Fibroblast of lung (primary cell): Measurements from ENCODE around the gene CCDC154. TPM values are rescaled to one million over a fixed set of nuclear protein-coding genes. Genes with fewer than 3 reads are reported as not detected.
"Not testable (repeated sequence)": the region's sequence is repeated elsewhere in the genome, so short reads cannot be mapped to it uniquely, and the experiment has no call there.

Source experiments
- DNase-seq, 2 donors: peaks; one replicate each; pipeline versions ENCODE4 v3.0.0 to v3.0.0-alpha.2; 2010; ENCODE audit warnings: low read depth in 2 of 2
- H2AFZ ChIP-seq: 2 replicates; pipeline ENCODE4 v1.5.1; 2012; ENCODE audit warnings: low read length, control low read depth, inconsistent platforms
- H3K27ac ChIP-seq: 2 replicates; pipeline ENCODE4 v1.5.1; 2011; ENCODE audit warnings: low read length, control low read depth; ENCODE audit not compliant: insufficient read depth
- H3K27me3 ChIP-seq: 2 replicates; pipeline ENCODE4 v1.5.1; 2011; ENCODE audit warnings: mild to moderate bottlenecking, low read length; ENCODE audit not compliant: control insufficient read depth, insufficient read depth
- H3K36me3 ChIP-seq: 2 replicates; pipeline ENCODE4 v1.5.1; 2011; ENCODE audit warnings: low read length; ENCODE audit not compliant: control insufficient read depth, insufficient read depth
- H3K4me1 ChIP-seq: 2 replicates; pipeline ENCODE4 v1.5.1; 2011; ENCODE audit warnings: low read length; ENCODE audit not compliant: control insufficient read depth, insufficient read depth; ENCODE audit errors: extremely low read depth
- H3K4me2 ChIP-seq: 2 replicates; pipeline ENCODE4 v1.5.1; 2011; ENCODE audit warnings: low read length, control low read depth; ENCODE audit not compliant: insufficient read depth; ENCODE audit errors: extremely low read depth
- H3K4me3 ChIP-seq, 4 experiments: fragments of 200-600 bp in 1 of 4; sonication (generic) in 1 of 4; replicated peaks in 1 of 4; 2 replicates each; pipeline ENCODE4 v1.5.1; 2011 to 2016; ENCODE audit warnings: low read length in 4 of 4, low read depth in 3 of 4, mild to moderate bottlenecking in 3 of 4, control low read depth in 2 of 4, inconsistent platforms in 1 of 4, mixed read lengths in 1 of 4; ENCODE audit not compliant: insufficient read depth in 1 of 4; ENCODE audit errors: control extremely low read depth in 1 of 4
- H3K79me2 ChIP-seq: 2 replicates; pipeline ENCODE4 v1.5.1; 2012; ENCODE audit warnings: mild to moderate bottlenecking, low read length, inconsistent platforms; ENCODE audit not compliant: control insufficient read depth, insufficient read depth
- H3K9ac ChIP-seq: 2 replicates; pipeline ENCODE4 v1.5.1; 2011; ENCODE audit warnings: mild to moderate bottlenecking, low read length, control low read depth; ENCODE audit not compliant: insufficient read depth
- H3K9me3 ChIP-seq: 2 replicates; pipeline ENCODE4 v1.5.1; 2012; ENCODE audit warnings: low read depth, low read length; ENCODE audit not compliant: control insufficient read depth, insufficient read depth
- H4K20me1 ChIP-seq: 2 replicates; pipeline ENCODE4 v1.5.1; 2011; ENCODE audit warnings: low read length; ENCODE audit not compliant: control insufficient read depth, insufficient read depth; ENCODE audit errors: extremely low read depth
- EZH2 ChIP-seq: IDR thresholded peaks from 2 replicates; pipeline ENCODE4 v1.5.1; 2012; ENCODE audit warnings: low read length, control low read depth, mild to moderate bottlenecking; ENCODE audit errors: missing control alignments
- polyA plus RNA-seq, 2 donors: library from polyadenylated mRNA; depleted of rRNA in 1 of 2; stranded (reverse) in 1 of 2; unstranded in 1 of 2; fragments of >200 nt; gene quantifications; 2 replicates each; pipeline ENCODE4 v1.2.1, GENCODE V29; 2011 to 2012; ENCODE audit warnings: missing spikeins in 1 of 2
- total RNA-seq: library from RNA; depleted of rRNA; stranded (reverse); fragments of >200 nt; gene quantifications from 2 replicates; pipeline ENCODE4 v1.2.1, GENCODE V29; 2014
- TF ChIP-seq, protein P1 (sequence below), 2 donors: IDR thresholded peaks in 1 of 2; conservative IDR thresholded peaks in 1 of 2; 1 replicate in 1 of 2; 2 replicates in 1 of 2; pipeline ENCODE4 v1.5.1; 2011 to 2012; ENCODE audit warnings: low read length in 2 of 2, control low read depth in 1 of 2, inconsistent platforms in 1 of 2, low read depth in 1 of 2, mild to moderate bottlenecking in 1 of 2

The CCDC154 gene
- total and polyA plus RNA-seq, 2 donors (not counting 1 experiment from before 2014, with no cell fraction given): 0.02 to 0.50 TPM

DNA sequence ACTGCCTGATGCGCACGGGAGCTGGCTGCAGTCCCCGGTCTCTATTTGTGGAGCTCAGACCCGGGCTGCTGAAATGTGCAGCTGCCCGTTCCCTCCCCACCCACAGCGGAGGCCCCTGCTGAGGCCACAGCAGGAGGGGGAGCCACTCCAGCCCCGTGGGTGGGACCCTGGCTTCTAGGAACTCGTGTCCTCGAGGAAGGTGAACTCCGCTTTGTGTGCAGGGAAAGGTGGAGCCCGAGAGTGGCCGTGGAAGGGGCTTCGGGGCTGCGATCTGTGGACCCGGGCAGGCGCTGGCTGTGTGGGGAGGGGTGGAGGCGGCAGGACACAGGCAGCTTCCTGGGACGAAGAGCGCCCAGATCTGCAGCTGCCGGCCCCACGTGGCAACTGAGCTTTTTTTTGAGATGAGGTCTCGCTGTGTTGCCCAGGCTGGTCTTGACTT lies 2.9 kb downstream of the CCDC154 start:
- DNase-seq: no peak
- Histone ChIP-seq H2AFZ (no peak overlapping the region), H3K27me3 (no peaks in the 10 kb centered on the region), H3K36me3 (peaks cover 3% of the 10 kb centered on the region), H3K79me2 (no peaks in the 10 kb centered on the region), H3K9me3 (no peaks in the 10 kb centered on the region), H3K4me1 (no peaks in the 10 kb centered on the region), H3K4me3 (no peak overlapping the region), H3K9ac (no peak overlapping the region), H4K20me1 (no peaks in the 10 kb centered on the region), H3K4me2 (no peak overlapping the region), H3K27ac (no peak overlapping the region)
- no peak for TF ChIP-seq EZH2
- TF ChIP-seq, protein P1, sequence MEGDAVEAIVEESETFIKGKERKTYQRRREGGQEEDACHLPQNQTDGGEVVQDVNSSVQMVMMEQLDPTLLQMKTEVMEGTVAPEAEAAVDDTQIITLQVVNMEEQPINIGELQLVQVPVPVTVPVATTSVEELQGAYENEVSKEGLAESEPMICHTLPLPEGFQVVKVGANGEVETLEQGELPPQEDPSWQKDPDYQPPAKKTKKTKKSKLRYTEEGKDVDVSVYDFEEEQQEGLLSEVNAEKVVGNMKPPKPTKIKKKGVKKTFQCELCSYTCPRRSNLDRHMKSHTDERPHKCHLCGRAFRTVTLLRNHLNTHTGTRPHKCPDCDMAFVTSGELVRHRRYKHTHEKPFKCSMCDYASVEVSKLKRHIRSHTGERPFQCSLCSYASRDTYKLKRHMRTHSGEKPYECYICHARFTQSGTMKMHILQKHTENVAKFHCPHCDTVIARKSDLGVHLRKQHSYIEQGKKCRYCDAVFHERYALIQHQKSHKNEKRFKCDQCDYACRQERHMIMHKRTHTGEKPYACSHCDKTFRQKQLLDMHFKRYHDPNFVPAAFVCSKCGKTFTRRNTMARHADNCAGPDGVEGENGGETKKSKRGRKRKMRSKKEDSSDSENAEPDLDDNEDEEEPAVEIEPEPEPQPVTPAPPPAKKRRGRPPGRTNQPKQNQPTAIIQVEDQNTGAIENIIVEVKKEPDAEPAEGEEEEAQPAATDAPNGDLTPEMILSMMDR (conservative IDR thresholded peaks at IDR 0.05 in 1 of 2, IDR thresholded peaks at IDR 0.05 in 1 of 2; ENCODE audit: low read depth in 1 of 2, low read length in 2 of 2): no peak

DNA sequence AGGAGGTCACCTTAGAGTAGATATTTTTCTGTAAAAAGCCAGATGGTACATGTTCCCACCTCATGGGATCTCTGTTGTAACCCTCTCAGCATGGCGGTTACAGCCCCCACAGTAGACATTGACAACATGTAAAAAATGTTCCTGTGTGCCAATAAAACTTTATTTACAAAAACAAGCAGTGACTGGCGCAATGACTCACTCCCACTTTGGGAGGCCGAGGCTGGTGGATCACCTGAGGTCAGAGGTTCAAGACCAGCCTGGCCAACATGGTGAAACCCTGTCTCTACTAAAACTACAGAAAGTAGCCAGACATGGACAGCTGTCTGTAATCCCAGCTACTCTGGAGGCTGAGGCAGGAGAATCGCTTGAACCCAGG lies 4.7 kb downstream of the CCDC154 start:
- not testable (repeated sequence) for H3K79me2 ChIP-seq, DNase-seq, H2AFZ ChIP-seq, H3K4me1 ChIP-seq, H3K36me3 ChIP-seq, H3K27me3 ChIP-seq, H3K9ac ChIP-seq, H3K4me3 ChIP-seq, H3K4me2 ChIP-seq, H3K27ac ChIP-seq, H4K20me1 ChIP-seq, H3K9me3 ChIP-seq

DNA sequence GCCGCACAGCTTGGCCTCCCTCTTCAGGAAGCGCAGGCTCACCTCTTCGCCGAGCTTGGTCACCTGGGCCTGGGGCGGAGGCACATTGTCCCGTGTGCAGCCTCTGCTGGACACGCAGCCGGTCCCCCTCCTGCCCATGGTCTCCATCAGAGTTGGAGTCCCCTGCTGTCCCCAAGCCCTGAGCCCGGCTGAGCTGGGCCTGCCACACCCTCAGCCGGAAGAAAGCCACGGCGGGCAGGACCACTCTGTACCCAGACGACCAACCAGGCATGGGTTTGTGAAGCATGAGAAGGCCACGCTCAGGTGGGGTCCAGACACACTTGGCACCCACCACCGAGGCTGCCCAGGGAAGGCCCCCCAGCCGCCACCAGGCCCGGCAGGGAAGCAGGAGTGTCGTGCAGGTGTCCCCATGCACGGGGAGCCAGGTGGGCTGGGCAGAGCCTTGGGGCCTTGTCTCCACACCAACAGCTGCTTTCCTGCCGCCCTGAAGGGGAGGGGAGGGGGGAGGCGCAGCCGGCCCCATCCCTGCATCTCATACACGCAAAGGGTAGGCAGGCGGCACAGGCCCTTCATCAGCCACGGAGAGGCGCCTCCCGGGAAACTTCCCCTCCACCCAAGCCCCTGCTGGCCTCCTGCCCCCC lies 5.2 kb downstream of the CCDC154 start:
- Histone ChIP-seq H3K9me3 (no peaks in the 10 kb centered on the region), H4K20me1 (no peaks in the 10 kb centered on the region), H3K27ac (no peak overlapping the region), H3K36me3 (no peaks in the 10 kb centered on the region), H3K27me3 (no peaks in the 10 kb centered on the region), H3K79me2 (no peaks in the 10 kb centered on the region), H3K4me3 (no peak overlapping the region), H3K9ac (no peak overlapping the region), H3K4me2 (no peak overlapping the region), H3K4me1 (no peaks in the 10 kb centered on the region), H2AFZ (no peak overlapping the region)
- TF ChIP-seq EZH2: no peak
- TF ChIP-seq, protein P1 (conservative IDR thresholded peaks at IDR 0.05 in 1 of 2, IDR thresholded peaks at IDR 0.05 in 1 of 2; ENCODE audit: low read depth in 1 of 2, low read length in 2 of 2): no peak
- DNase-seq: no peak
